NT2/D1 (cell line): ENCODE measurements around the gene EMP2.

ENCODE experiments used
- DNase-seq: peaks from one replicate; pipeline ENCODE4 v3.0.0-alpha.2; 2011; ENCODE audit warnings: low read depth, low spot score
- H3K27me3 ChIP-seq: 2 replicates; pipeline ENCODE4 v1.6.0; 2011; ENCODE audit warnings: mild to moderate bottlenecking; ENCODE audit not compliant: insufficient read length, insufficient read depth
- H3K36me3 ChIP-seq: 2 replicates; pipeline ENCODE4 v1.6.1; 2011; ENCODE audit warnings: mild to moderate bottlenecking, low read length, mixed read lengths; ENCODE audit not compliant: insufficient read depth, insufficient read length
- H3K4me1 ChIP-seq: 2 replicates; pipeline ENCODE4 v1.5.1; 2011; ENCODE audit not compliant: insufficient read depth, insufficient read length
- H3K4me3 ChIP-seq: 2 replicates; pipeline ENCODE4 v1.5.1; 2011; ENCODE audit warnings: low read depth; ENCODE audit not compliant: insufficient read length
- H3K9ac ChIP-seq: 2 replicates; pipeline ENCODE4 v1.6.0; 2011; ENCODE audit warnings: low read depth; ENCODE audit not compliant: insufficient read length
- H3K9me3 ChIP-seq: 2 replicates; pipeline ENCODE4 v1.5.1; 2011; ENCODE audit warnings: mild to moderate bottlenecking, low read length; ENCODE audit not compliant: insufficient read depth
- SUZ12 ChIP-seq: IDR thresholded peaks from 2 replicates; pipeline ENCODE4 v1.6.1; 2011; ENCODE audit not compliant: insufficient read length, insufficient read depth; ENCODE audit errors: extremely low read depth
- YY1 ChIP-seq: IDR thresholded peaks from 2 replicates; pipeline ENCODE4 v1.6.1; 2011; ENCODE audit not compliant: insufficient read length, insufficient read depth
- ZNF274 ChIP-seq: IDR thresholded peaks from 2 replicates; pipeline ENCODE4 v1.6.1; 2011; ENCODE audit warnings: mild to moderate bottlenecking, low read depth, low read length

EMP2 gene

DNA sequence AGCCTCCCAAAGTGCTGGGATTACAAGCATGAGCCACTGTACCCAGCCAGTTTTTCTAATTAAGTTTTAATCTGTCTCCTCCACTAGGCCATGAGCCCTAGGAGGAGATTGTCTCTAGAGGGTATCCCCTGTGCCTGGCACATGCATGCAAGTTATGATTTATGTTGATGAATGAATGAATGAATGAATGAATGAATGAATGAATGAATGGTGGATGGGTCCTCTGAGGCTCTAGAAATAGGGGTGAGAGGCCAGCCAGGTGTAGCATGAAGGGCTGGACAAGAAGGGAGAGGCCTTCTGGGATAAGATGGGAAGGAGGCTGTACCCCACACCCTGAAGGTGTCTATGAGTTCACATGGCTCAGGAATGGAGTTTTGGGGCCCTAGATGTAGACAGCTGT is 48.8 kb downstream of the EMP2 start:
- Histone ChIP-seq H3K9me3 (no peaks in the 10 kb centered on the region), H3K27me3 (no peaks in the 10 kb centered on the region), H3K36me3 (peaks cover 44% of the 10 kb centered on the region), H3K4me3 (no peak overlapping the region), H3K9ac (no peak overlapping the region), H3K4me1 (no peaks in the 10 kb centered on the region)
- no peak for DNase-seq
- TF ChIP-seq ZNF274 (no peak), YY1 (no peak), SUZ12 (no peak)

DNA sequence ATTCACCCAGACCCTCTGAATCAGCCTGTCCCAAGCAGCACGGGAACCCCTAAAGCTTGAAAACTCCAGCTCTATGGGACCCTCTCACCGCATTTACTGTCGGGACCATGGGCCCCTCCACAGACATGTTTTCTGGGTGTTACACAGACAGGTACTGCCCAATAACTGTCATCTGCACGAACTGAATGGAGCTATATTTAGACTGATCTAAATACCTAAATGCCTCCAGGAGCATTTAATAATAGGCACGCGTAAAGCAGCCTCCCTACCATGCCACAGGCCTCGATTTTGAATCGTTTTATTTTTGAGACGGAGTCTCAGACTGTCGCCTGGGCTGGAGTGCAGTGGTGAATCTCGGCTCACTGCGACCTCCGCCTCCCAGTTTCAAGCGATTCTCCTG is 49.7 kb downstream of the EMP2 start:
- no peak overlapping the region for H3K4me3 ChIP-seq
- H3K36me3 ChIP-seq, result peaks cover 36% of the 10 kb centered on the region
- H3K9me3 ChIP-seq, result no peaks in the 10 kb centered on the region
- no peaks in the 10 kb centered on the region for H3K4me1 ChIP-seq
- DNase-seq, result no peak
- H3K27me3 ChIP-seq, result no peaks in the 10 kb centered on the region
- no peak overlapping the region for H3K9ac ChIP-seq
- TF ChIP-seq ZNF274 (no peak), SUZ12 (no peak), YY1 (no peak)

DNA sequence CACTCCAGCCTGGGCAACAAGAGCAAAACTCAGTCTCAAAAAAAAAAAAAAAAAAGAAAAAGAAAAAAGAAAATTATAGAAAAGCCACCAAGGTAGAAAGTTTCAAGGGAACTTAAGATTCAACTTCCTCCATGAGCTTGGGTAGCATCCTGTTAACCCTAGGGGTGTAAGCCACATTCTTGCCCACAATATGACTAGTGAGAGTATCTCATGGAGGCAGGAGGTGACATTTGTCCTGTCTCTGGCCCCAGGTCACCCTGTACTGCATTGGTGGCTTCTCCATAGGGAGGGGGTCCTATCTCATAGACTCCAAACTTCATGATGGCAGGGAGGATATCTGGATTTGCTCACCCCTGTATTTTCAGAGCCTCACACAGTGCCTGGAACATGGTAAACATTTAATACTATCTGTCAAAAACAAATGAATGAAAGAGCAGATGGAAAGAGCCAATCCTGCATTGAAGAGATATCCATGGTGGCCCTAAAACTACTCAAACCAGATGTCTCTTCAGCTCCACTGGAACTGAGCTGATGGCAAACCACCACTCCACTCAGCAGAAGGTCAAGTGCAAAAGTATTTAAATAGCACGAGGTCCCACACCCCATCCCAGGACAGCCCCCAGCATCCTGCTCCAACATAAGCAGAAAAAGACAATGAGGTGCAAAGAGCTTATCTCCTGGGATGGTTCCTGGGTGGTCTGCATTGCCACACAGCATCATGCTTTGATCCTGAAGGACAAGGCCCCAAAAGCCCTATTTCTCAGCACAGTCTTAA is 50.3 kb downstream of the EMP2 start:
- H3K27me3 ChIP-seq, result no peaks in the 10 kb centered on the region
- TF ChIP-seq SUZ12 (no peak), YY1 (no peak), ZNF274 (no peak)
- H3K9ac ChIP-seq, result no peak overlapping the region
- no peaks in the 10 kb centered on the region for H3K4me1 ChIP-seq
- H3K4me3 ChIP-seq, result no peak overlapping the region
- no peaks in the 10 kb centered on the region for H3K9me3 ChIP-seq
- DNase-seq, result no peak
- peaks cover 32% of the 10 kb centered on the region for H3K36me3 ChIP-seq

DNA sequence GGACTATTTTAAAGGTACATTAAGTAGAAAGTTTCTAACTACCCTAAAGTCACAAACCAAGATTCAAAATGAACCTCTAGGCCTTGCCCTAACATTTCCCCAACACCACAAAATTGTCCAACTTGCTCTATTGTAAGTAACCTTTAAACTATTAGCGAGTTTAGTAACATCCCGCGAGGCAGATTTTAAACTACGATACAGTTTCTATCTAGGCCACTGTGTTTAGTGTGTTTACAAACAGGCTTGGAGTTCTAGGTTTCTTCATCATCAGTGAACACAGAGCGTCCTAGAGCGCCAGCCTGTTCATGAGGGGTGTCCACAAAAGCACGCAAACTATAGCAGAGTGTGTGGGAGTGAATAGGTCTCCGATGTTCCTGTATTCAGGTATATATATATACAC is 51.8 kb downstream of the EMP2 start:
- no peaks in the 10 kb centered on the region for H3K27me3 ChIP-seq
- H3K9me3 ChIP-seq, result no peaks in the 10 kb centered on the region
- peaks cover 22% of the 10 kb centered on the region for H3K36me3 ChIP-seq
- DNase-seq, result no peak
- H3K9ac ChIP-seq, result no peak overlapping the region
- no peaks in the 10 kb centered on the region for H3K4me1 ChIP-seq
- H3K4me3 ChIP-seq, result no peak overlapping the region
- TF ChIP-seq SUZ12 (no peak), ZNF274 (no peak), YY1 (no peak)

DNA sequence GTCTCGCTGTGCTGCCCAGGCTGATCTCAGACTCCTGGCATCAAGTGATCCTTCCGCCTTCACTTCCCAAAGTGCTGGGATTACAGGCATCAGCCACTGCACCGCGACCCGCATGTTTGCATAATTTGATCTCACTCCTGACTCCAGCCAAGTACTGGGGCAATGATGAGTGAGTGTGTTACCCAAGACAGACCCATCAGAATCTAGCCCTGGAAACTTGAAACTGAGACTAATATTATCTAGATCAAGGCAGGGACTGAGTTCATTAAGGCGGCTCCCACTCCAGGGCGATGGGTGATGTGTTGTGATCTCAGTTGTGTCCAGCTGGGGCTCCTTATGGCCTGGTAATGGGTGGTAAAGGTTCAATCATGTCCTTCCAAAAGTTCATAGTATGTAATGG is 53.4 kb downstream of the EMP2 start:
- H3K9ac ChIP-seq, result no peak overlapping the region
- no peaks in the 10 kb centered on the region for H3K27me3 ChIP-seq
- TF ChIP-seq SUZ12, result no peak
- no peak for TF ChIP-seq ZNF274
- no peak for TF ChIP-seq YY1
- no peak for DNase-seq
- H3K4me1 ChIP-seq, result no peaks in the 10 kb centered on the region
- H3K4me3 ChIP-seq, result no peak overlapping the region
- peaks cover 12% of the 10 kb centered on the region for H3K36me3 ChIP-seq
- H3K9me3 ChIP-seq, result no peaks in the 10 kb centered on the region

DNA sequence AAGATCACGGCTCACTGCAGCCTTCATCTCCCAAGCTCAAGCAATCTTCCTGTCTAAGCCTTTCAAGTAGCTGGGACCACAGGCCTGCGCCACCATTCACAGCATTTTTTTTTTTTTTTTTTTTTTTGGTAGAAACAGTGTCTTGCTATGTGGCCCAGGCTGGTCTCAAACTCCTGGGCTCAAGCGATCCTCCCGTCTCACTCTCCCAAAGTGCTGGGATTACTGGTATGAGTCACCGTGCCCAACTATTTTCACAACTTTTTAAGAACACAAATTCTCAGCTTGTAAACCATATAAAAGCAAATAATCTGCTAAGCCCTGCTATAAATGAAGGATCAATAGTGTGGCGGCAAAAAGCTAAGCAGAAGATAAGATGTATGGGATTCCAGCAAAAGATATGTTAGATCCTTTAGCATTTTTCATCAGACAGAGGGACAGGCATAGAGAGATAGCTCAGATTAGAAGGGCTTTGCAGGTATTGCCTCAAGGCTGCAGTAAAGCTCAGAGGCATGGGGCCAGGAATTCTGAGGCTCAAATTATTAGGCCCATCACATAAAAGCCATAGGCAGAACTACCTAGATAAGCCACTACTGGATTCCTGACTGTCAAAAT is 55.1 kb downstream of the EMP2 start:
- TF ChIP-seq ZNF274 (no peak), YY1 (no peak), SUZ12 (no peak)

DNA sequence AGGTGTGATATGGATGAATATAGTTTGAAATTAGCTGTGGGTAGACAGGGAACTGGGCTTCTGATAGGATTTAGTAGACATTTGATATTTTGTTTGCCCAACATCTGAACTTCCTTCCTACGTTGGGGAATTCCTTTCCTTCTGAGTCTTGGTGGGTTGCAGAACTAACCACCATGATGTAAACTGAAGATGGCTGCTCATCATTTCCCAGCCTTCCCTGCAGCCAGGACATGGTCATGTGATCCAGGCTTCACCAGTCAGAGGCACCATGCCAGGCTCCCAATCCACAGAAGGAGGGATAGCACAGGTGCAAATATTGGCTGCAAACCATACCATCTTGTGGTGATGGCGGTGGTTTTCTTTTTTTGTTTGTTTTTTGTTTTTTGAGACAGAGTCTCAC is 57.4 kb downstream of the EMP2 start:
- no peak for DNase-seq
- TF ChIP-seq SUZ12 (no peak), YY1 (no peak)
- Histone ChIP-seq H3K4me3 (no peak overlapping the region), H3K9me3 (no peaks in the 10 kb centered on the region), H3K27me3 (no peaks in the 10 kb centered on the region), H3K36me3 (peaks cover 3% of the 10 kb centered on the region), H3K9ac (no peak overlapping the region), H3K4me1 (no peaks in the 10 kb centered on the region)

More for the DNA sequence above, 55.1 kb downstream of the EMP2 start:
- Histone ChIP-seq H3K9me3 (no peaks in the 10 kb centered on the region), H3K9ac (no peak overlapping the region), H3K4me1 (no peaks in the 10 kb centered on the region), H3K4me3 (no peak overlapping the region), H3K36me3 (peaks cover 5% of the 10 kb centered on the region), H3K27me3 (no peaks in the 10 kb centered on the region)
- no peak for DNase-seq
